GM23248 (cell line): ENCODE data around the gene HOXB2. TPM values are rescaled to one million over a fixed set of nuclear protein-coding genes. Genes with fewer than 3 reads are reported as not detected.
A peak's percentile ranks its signal among the peaks of the same experiment; 100 is the strongest.

Source experiments
- DNase-seq: peaks from one replicate; pipeline ENCODE4 v3.0.0-alpha.2; 2015
- H2AFZ ChIP-seq: fragments of 200-600 bp; sonication (generic); 2 replicates; pipeline ENCODE4 v1.6.1; 2016; ENCODE audit warnings: antibody characterized with exemption
- H3F3A ChIP-seq: fragments of 200-600 bp; sonication (generic); 2 replicates; pipeline ENCODE4 v1.6.1; 2016; ENCODE audit warnings: mild to moderate bottlenecking, antibody characterized with exemption, mixed run types; ENCODE audit not compliant: insufficient read depth
- H3K27ac ChIP-seq: fragments of 200-600 bp; sonication (generic); 2 replicates; pipeline ENCODE4 v1.5.1; 2016; ENCODE audit warnings: mild to moderate bottlenecking
- H3K27me3 ChIP-seq: fragments of 200-600 bp; sonication (generic); replicated peaks from 2 replicates; pipeline ENCODE4 v1.6.1; 2016; ENCODE audit warnings: mild to moderate bottlenecking; ENCODE audit not compliant: insufficient read depth
- H3K36me3 ChIP-seq: fragments of 200-600 bp; sonication (generic); 2 replicates; pipeline ENCODE4 v1.6.1; 2016; ENCODE audit warnings: low read depth, mild to moderate bottlenecking
- H3K4me1 ChIP-seq: fragments of 200-600 bp; sonication (generic); 2 replicates; pipeline ENCODE4 v1.6.1; 2016; ENCODE audit warnings: mild to moderate bottlenecking; ENCODE audit not compliant: insufficient read depth
- H3K4me2 ChIP-seq: fragments of 200-600 bp; sonication (generic); one replicate; pipeline ENCODE4 v1.6.1; 2016; ENCODE audit warnings: mild to moderate bottlenecking; ENCODE audit not compliant: unreplicated experiment
- H3K4me3 ChIP-seq: fragments of 200-600 bp; sonication (generic); 2 replicates; pipeline ENCODE4 v1.5.1; 2016; ENCODE audit warnings: mild to moderate bottlenecking
- H3K79me2 ChIP-seq: fragments of 200-600 bp; sonication (generic); 2 replicates; pipeline ENCODE4 v1.6.1; 2016; ENCODE audit warnings: mild to moderate bottlenecking; ENCODE audit not compliant: insufficient read depth
- H3K9ac ChIP-seq: fragments of 200-600 bp; sonication (generic); 2 replicates; pipeline ENCODE4 v1.6.1; 2016; ENCODE audit warnings: mild to moderate bottlenecking
- H3K9me2 ChIP-seq: fragments of 200-600 bp; sonication (generic); 2 replicates; pipeline ENCODE4 v1.6.1; 2016; ENCODE audit warnings: mixed run types, mild to moderate bottlenecking, moderate library complexity; ENCODE audit not compliant: insufficient read depth
- H3K9me3 ChIP-seq: fragments of 200-600 bp; sonication (generic); one replicate; pipeline ENCODE4 v1.6.1; 2017; ENCODE audit warnings: low read depth
- H4K20me1 ChIP-seq: fragments of 200-600 bp; sonication (generic); 2 replicates; pipeline ENCODE4 v1.6.0; 2016; ENCODE audit not compliant: insufficient read depth
- EZH2 ChIP-seq: fragments of 200-600 bp; sonication (generic); IDR thresholded peaks from 2 replicates; pipeline ENCODE4 v1.6.1; 2018; ENCODE audit warnings: antibody characterized with exemption, mild to moderate bottlenecking; ENCODE audit not compliant: insufficient read depth, poor library complexity, severe bottlenecking
- EZH2phosphoT487 ChIP-seq: fragments of 200-600 bp; sonication (generic); IDR thresholded peaks from 2 replicates; pipeline ENCODE4 v1.6.1; 2018; ENCODE audit warnings: antibody characterized with exemption, moderate library complexity, mild to moderate bottlenecking, low read depth; ENCODE audit not compliant: insufficient read depth
- WGBS, 2 experiments: methylation state at CpG; one replicate each; pipeline ENCODE4 v1.1.6; 2015 to 2017; ENCODE audit warnings: low lambda C conversion rate in 2 of 2, low coverage in 1 of 2; ENCODE audit errors: missing lambda C conversion rate in 2 of 2; 5-methylcytosine and 5-hydroxymethylcytosine counted together
- in situ Hi-C: fragments of 300-500 bp; cut with MboI; formaldehyde crosslinking; loops from 2 replicates; pipeline ENCODE4 v1.15.0; 2020
- polyA plus RNA-seq: library from polyadenylated mRNA; unstranded; fragments of >200 nt; fragmentation: Nextera tagmentation; extraction: Ambion mirVana; gene quantifications from 2 replicates; pipeline ENCODE4 v1.2.1, GENCODE V29; 2016
- total RNA-seq: library from RNA; depleted of rRNA; stranded (reverse); fragments of >200 nt; shearing (Covaris generic); gene quantifications from 2 replicates; pipeline ENCODE4 v1.2.3, GENCODE V29; 2014

Gene HOXB2
- total and polyA plus RNA-seq, 2 experiments from 2014 or later: 12.1 to 25.3 TPM

GRCh38 chr17:48577330-48577945 is 32.5 kb upstream of the HOXB2 start:
- Histone ChIP-seq H3K4me3 (peak overlapping the region; percentile 83), H4K20me1 (no peaks in the 10 kb centered on the region), H2AFZ (peak overlapping the region; percentile 85), H3K79me2 (peaks cover 73% of the 10 kb centered on the region), H3K9ac (peak overlapping the region; percentile 79), H3K27ac (peak overlapping the region; percentile 61), H3F3A (peaks cover 6% of the 10 kb centered on the region; the same call in 1 of the 2 replicates), H3K9me2 (no peaks in the 10 kb centered on the region), H3K36me3 (no peaks in the 10 kb centered on the region), H3K4me1 (peaks cover 15% of the 10 kb centered on the region), H3K4me2 (peak overlapping the region; percentile 99), H3K27me3 (no peaks in the 10 kb centered on the region), H3K9me3 (no peaks in the 10 kb centered on the region)
- WGBS, 2 experiments: 0 to 2% methylated on average over 17 to 19 of the region's 19 CpGs
- in situ Hi-C loops: no loop called here
- TF ChIP-seq EZH2phosphoT487: no peak
- DNase-seq: peak; percentile 63

- Histone ChIP-seq H3K4me3 (peak overlapping the region; percentile 83), H3K79me2 (peaks cover 66% of the 10 kb centered on the region), H4K20me1 (no peaks in the 10 kb centered on the region), H3K4me1 (peaks cover 17% of the 10 kb centered on the region; the same call in 1 of the 2 replicates), H3F3A (peaks cover 5% of the 10 kb centered on the region; the same call in 1 of the 2 replicates), H3K9ac (peak overlapping the region; percentile 79), H3K4me2 (peak overlapping the region; percentile 99), H2AFZ (peak overlapping the region; percentile 85), H3K27me3 (no peaks in the 10 kb centered on the region), H3K9me2 (no peaks in the 10 kb centered on the region), H3K27ac (peak overlapping the region; percentile 61), H3K36me3 (no peaks in the 10 kb centered on the region), H3K9me3 (no peaks in the 10 kb centered on the region)
- peak; percentile 68 for DNase-seq
- TF ChIP-seq EZH2phosphoT487 (no peak), EZH2 (no peak)
- in situ Hi-C loops: no loop called here
- 47% methylated on average over 38 to 43 of the region's 43 CpGs for WGBS, 2 experiments
Observed at GRCh38 chr17:48576479-48577309, 31.8 kb upstream of the HOXB2 start.

GRCh38 chr17:48575673-48576478 is 31.0 kb upstream of the HOXB2 start:
- H3K36me3 ChIP-seq: no peaks in the 10 kb centered on the region
- no peaks in the 10 kb centered on the region for H3K27me3 ChIP-seq
- H4K20me1 ChIP-seq: no peaks in the 10 kb centered on the region
- H3K9ac ChIP-seq: peak overlapping the region; percentile 79; the same call in 1 of the 2 replicates
- DNase-seq: no peak
- 0 out of 2 replicates have a peak overlapping the region, but pooled peaks have one; percentile 83 for H3K4me3 ChIP-seq
- H3F3A ChIP-seq: peaks cover 5% of the 10 kb centered on the region; the same call in 1 of the 2 replicates
- H2AFZ ChIP-seq: no peak overlapping the region
- 80 to 85% methylated on average over 21 to 22 of the region's 22 CpGs for WGBS, 2 experiments
- H3K9me2 ChIP-seq: no peaks in the 10 kb centered on the region
- no peaks in the 10 kb centered on the region for H3K9me3 ChIP-seq
- peaks cover 64% of the 10 kb centered on the region for H3K79me2 ChIP-seq
- TF ChIP-seq EZH2 (no peak), EZH2phosphoT487 (no peak)
- no peak overlapping the region for H3K4me2 ChIP-seq
- H3K27ac ChIP-seq: peak overlapping the region; percentile 61
- H3K4me1 ChIP-seq: peaks cover 25% of the 10 kb centered on the region
- in situ Hi-C loops: no loop called here

- 82 to 84% methylated on average over 7 of the region's 7 CpGs for WGBS, 2 experiments
- DNase-seq: no peak
- no peaks in the 10 kb centered on the region for H3K36me3 ChIP-seq
- H3K79me2 ChIP-seq: peaks cover 64% of the 10 kb centered on the region
- H3F3A ChIP-seq: peaks cover 5% of the 10 kb centered on the region; the same call in 1 of the 2 replicates
- no peak overlapping the region for H3K27ac ChIP-seq
- TF ChIP-seq EZH2: no peak
- TF ChIP-seq EZH2phosphoT487: no peak
- no peak overlapping the region for H2AFZ ChIP-seq
- H3K4me3 ChIP-seq: no peak overlapping the region
- H3K9ac ChIP-seq: 0 out of 2 replicates have a peak overlapping the region, but pooled peaks have one; percentile 17
- H3K9me2 ChIP-seq: no peaks in the 10 kb centered on the region
- no peaks in the 10 kb centered on the region for H4K20me1 ChIP-seq
- no peak overlapping the region for H3K4me2 ChIP-seq
- in situ Hi-C loops: no loop called here
- H3K9me3 ChIP-seq: no peaks in the 10 kb centered on the region
- peaks cover 32% of the 10 kb centered on the region for H3K4me1 ChIP-seq
- H3K27me3 ChIP-seq: no peaks in the 10 kb centered on the region
Observed at GRCh38 chr17:48575066-48575582, 30.2 kb upstream of the HOXB2 start.
